K562 (cell line): ENCODE measurements around the gene GPC2. TPM values are rescaled to one million over a fixed set of nuclear protein-coding genes. Genes with fewer than 3 reads are reported as not detected.

ENCODE experiments used
- ARNT ChIP-seq, 2 experiments: fragments of 450-650 bp; IDR thresholded peaks; 2 replicates each; pipeline ENCODE4 v1.6.1; 2016; ENCODE audit warnings: mild to moderate bottlenecking in 1 of 2
- BRCA1 ChIP-seq, 2 experiments: fragments of 450-650 bp in 1 of 2; sonication (generic) in 1 of 2; formaldehyde crosslinking in 1 of 2; IDR thresholded peaks; 2 replicates each; pipeline versions ENCODE4 v1.5.0 to v1.6.1; 2017 to 2020; ENCODE audit warnings: mild to moderate bottlenecking in 1 of 2, missing genetic modification reagents in 1 of 2
- CHCHD3 ChIP-seq: fragments of 250-450 bp; sonication (Bioruptor Pico); IDR thresholded peaks from 2 replicates; pipeline ENCODE4 v2.1.2; 2022; ENCODE audit warnings: mild to moderate bottlenecking
- DDX20 ChIP-seq: fragments of 450-650 bp; IDR thresholded peaks from 2 replicates; pipeline ENCODE4 v1.6.1; 2016; ENCODE audit warnings: missing genetic modification characterization, low read depth, mild to moderate bottlenecking, missing compliant biosample characterization, moderate library complexity
- ESRRA ChIP-seq: fragments of 450-650 bp; IDR thresholded peaks from 2 replicates; pipeline ENCODE4 v1.6.1; 2014; ENCODE audit warnings: low read depth, mild to moderate bottlenecking, moderate library complexity, borderline replicate concordance
- FOXM1 ChIP-seq, 2 experiments: fragments of 450-650 bp in 1 of 2; sonication (generic) in 1 of 2; formaldehyde crosslinking in 1 of 2; IDR thresholded peaks; 2 replicates each; pipeline versions ENCODE4 v1.6.1 to v1.9.0; 2017 to 2022; ENCODE audit warnings: low read depth in 2 of 2, mild to moderate bottlenecking in 2 of 2, missing genetic modification reagents in 1 of 2, moderate library complexity in 1 of 2
- L3MBTL2 ChIP-seq: fragments of 450-650 bp; IDR thresholded peaks from 2 replicates; pipeline ENCODE4 v1.6.1; 2016; ENCODE audit warnings: mild to moderate bottlenecking, moderate library complexity
- LCOR ChIP-seq: sonication (generic); formaldehyde crosslinking; IDR thresholded peaks from 2 replicates; pipeline ENCODE4 v1.8.0; 2022; ENCODE audit warnings: mild to moderate bottlenecking, missing genetic modification reagents
- MEF2A ChIP-seq: IDR thresholded peaks from 2 replicates; pipeline ENCODE4 v1.6.1; 2011; ENCODE audit warnings: low read depth, mild to moderate bottlenecking, low read length, moderate library complexity; ENCODE audit not compliant: control insufficient read depth
- NRF1 ChIP-seq, 2 experiments: fragments of 450-650 bp; IDR thresholded peaks in 1 of 2; conservative IDR thresholded peaks in 1 of 2; 2 replicates each; pipeline ENCODE4 v1.6.1; 2014; ENCODE audit warnings: mild to moderate bottlenecking in 2 of 2
- RBM15 ChIP-seq: fragments of 200-400 bp; formaldehyde crosslinking; IDR thresholded peaks from 2 replicates; pipeline ENCODE4 v1.6.1; 2018; ENCODE audit warnings: mild to moderate bottlenecking, low read length, moderate library complexity; ENCODE audit not compliant: insufficient read depth
- RBM39 ChIP-seq: fragments of 200-400 bp; formaldehyde crosslinking; optimal IDR thresholded peaks from 2 replicates; pipeline ENCODE3; 2018; ENCODE audit warnings: low read depth, low read length
- SP2 ChIP-seq: IDR thresholded peaks from 2 replicates; pipeline ENCODE4 v1.6.1; 2011; ENCODE audit warnings: mild to moderate bottlenecking, low read depth, low read length, moderate library complexity; ENCODE audit not compliant: poor library complexity, severe bottlenecking; ENCODE audit errors: extremely low read depth
- TAF1 ChIP-seq: IDR thresholded peaks from 2 replicates; pipeline ENCODE4 v1.6.1; 2011; ENCODE audit warnings: mild to moderate bottlenecking, low read length, moderate library complexity; ENCODE audit not compliant: insufficient read depth, control insufficient read depth, severe bottlenecking; ENCODE audit errors: extremely low read depth
- TCF3 ChIP-seq: sonication (generic); formaldehyde crosslinking; IDR thresholded peaks from 2 replicates; pipeline ENCODE4 v1.4.0; 2020; ENCODE audit warnings: mild to moderate bottlenecking, missing genetic modification reagents
- ZFX ChIP-seq: sonication (generic); formaldehyde crosslinking; IDR thresholded peaks from 2 replicates; pipeline ENCODE4 v1.8.0; 2022; ENCODE audit warnings: mild to moderate bottlenecking, missing genetic modification reagents, moderate library complexity
- ZNF134 ChIP-seq: fragments of 250-450 bp; sonication (Bioruptor Pico); conservative IDR thresholded peaks from 2 replicates; pipeline ENCODE4 v1.4.0; 2020
- ZNF764 ChIP-seq: fragments of 250-450 bp; sonication (Bioruptor Pico); IDR thresholded peaks from 2 replicates; pipeline ENCODE4 v1.4.0; 2020; ENCODE audit warnings: low read depth, mild to moderate bottlenecking, moderate library complexity
- polyA plus RNA-seq, 8 experiments: library from polyadenylated mRNA; depleted of rRNA in 4 of 8; stranded (reverse) in 5 of 8; unstranded in 3 of 8; fragments of >200 nt; fragmentation: Nextera tagmentation in 2 of 8; fragmentation: Illumina TruSeq in 1 of 8; extraction: Ambion mirVana in 2 of 8; extraction: Trizol in 1 of 8; gene quantifications; 2 replicates each; pipeline versions ENCODE4 v1.2.1 to v1.2.3, GENCODE V29; 2011 to 2014; ENCODE audit warnings: inconsistent platforms in 1 of 8, missing spikeins in 1 of 8
- total RNA-seq, 7 experiments: library from RNA; depleted of rRNA in 6 of 7; stranded (reverse); fragments of >200 nt in 6 of 7; fragmentation: Illumina TruSeq in 2 of 7; extraction: Trizol in 2 of 7; gene quantifications; 2 replicates each; pipeline versions ENCODE4 v1.2.1 to v1.2.3, GENCODE V29; 2011 to 2021; ENCODE audit warnings: low replicate concordance in 1 of 7
- TF ChIP-seq, protein P1 (sequence below): sonication (generic); IDR thresholded peaks from 2 replicates; pipeline ENCODE4 v1.6.1; 2016
- TF ChIP-seq, protein P2 (sequence below): fragments of 450-650 bp; formaldehyde crosslinking; IDR thresholded peaks from 2 replicates; pipeline ENCODE4 v1.4.0; 2022; ENCODE audit warnings: missing genetic modification characterization
- TF ChIP-seq, protein P3 (sequence below), 3 experiments: IDR thresholded peaks in 2 of 3; conservative IDR thresholded peaks in 1 of 3; 2 replicates each; pipeline ENCODE4 v1.5.1; 2011 to 2012; ENCODE audit warnings: low read length in 3 of 3, mild to moderate bottlenecking in 3 of 3, control low read depth in 2 of 3, improper control_type of control experiment in 1 of 3, inconsistent platforms in 1 of 3, low read depth in 1 of 3, mixed read lengths in 1 of 3, moderate library complexity in 1 of 3; ENCODE audit not compliant: insufficient read depth in 2 of 3
- TF ChIP-seq, protein P4 (sequence below): sonication (generic); formaldehyde crosslinking; IDR thresholded peaks from 2 replicates; pipeline ENCODE4 v1.5.0; 2020; ENCODE audit warnings: missing genetic modification reagents

The GPC2 gene
- total and polyA plus RNA-seq, 9 of the 15 experiments (the other 6 are each of a cell fraction or from before 2014, with no cell fraction given), result 0.06 to 7.7 (median 1.4) TPM; not detected in 1

DNA sequence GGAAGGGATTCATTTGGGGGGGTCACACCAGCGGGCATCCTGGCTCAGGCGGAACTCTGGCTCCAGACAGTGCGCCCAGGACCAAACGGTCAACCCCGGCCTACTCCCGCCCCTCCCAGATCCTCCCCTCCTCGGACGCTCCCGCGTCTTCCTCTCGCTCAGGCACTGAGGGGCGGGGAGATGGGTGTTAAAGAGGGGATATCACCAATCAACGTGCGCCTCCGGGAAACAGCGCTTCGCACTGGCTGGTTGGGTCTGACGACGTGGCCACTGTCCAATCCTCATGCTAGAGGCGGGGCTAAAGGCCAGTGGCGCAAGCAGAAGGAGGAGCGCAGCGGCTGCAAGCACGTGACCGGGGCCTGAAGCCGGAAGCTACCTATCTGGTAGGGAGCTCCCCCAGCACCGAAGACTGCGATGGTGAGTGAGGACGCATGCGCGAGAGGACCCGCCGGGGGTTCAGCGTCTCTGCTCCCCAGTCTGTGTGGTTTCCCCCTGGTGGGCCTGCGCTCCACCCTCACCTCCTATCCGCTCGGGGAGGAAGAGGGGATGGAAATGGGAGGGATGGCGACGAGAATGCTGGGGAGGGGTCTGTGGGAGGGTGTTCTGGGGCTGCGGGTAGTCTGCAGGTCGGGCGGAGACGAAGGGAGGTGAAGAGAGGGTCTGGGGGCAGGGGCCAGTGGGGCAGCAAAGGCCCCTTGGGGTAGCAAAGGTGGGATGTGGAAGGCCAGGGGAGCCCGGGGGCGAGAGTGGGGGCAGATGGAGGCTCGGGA is 28.4 kb downstream of the GPC2 start, which contains the start of gene LAMTOR4 (continued):
- TF ChIP-seq, protein P1, sequence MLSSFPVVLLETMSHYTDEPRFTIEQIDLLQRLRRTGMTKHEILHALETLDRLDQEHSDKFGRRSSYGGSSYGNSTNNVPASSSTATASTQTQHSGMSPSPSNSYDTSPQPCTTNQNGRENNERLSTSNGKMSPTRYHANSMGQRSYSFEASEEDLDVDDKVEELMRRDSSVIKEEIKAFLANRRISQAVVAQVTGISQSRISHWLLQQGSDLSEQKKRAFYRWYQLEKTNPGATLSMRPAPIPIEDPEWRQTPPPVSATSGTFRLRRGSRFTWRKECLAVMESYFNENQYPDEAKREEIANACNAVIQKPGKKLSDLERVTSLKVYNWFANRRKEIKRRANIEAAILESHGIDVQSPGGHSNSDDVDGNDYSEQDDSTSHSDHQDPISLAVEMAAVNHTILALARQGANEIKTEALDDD, result no peak
- peak; percentile 95; the same call in 1 of the 2 replicates for TF ChIP-seq LCOR (CRISPR knock-in tag)
- TF ChIP-seq DDX20 (tag), result no peak
- no peak for TF ChIP-seq RBM39
- TF ChIP-seq TAF1, result peak; percentile 73
- peak; percentile 92 for TF ChIP-seq SP2
- TF ChIP-seq, protein P2, sequence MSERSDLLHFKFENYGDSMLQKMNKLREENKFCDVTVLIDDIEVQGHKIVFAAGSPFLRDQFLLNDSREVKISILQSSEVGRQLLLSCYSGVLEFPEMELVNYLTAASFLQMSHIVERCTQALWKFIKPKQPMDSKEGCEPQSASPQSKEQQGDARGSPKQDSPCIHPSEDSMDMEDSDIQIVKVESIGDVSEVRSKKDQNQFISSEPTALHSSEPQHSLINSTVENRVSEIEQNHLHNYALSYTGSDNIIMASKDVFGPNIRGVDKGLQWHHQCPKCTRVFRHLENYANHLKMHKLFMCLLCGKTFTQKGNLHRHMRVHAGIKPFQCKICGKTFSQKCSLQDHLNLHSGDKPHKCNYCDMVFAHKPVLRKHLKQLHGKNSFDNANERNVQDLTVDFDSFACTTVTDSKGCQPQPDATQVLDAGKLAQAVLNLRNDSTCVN (CRISPR knock-in tag), result peak; percentile 93
- no peak for TF ChIP-seq RBM15
- TF ChIP-seq ZNF764 (CRISPR knock-in tag), result no peak
- TF ChIP-seq, protein P3, sequence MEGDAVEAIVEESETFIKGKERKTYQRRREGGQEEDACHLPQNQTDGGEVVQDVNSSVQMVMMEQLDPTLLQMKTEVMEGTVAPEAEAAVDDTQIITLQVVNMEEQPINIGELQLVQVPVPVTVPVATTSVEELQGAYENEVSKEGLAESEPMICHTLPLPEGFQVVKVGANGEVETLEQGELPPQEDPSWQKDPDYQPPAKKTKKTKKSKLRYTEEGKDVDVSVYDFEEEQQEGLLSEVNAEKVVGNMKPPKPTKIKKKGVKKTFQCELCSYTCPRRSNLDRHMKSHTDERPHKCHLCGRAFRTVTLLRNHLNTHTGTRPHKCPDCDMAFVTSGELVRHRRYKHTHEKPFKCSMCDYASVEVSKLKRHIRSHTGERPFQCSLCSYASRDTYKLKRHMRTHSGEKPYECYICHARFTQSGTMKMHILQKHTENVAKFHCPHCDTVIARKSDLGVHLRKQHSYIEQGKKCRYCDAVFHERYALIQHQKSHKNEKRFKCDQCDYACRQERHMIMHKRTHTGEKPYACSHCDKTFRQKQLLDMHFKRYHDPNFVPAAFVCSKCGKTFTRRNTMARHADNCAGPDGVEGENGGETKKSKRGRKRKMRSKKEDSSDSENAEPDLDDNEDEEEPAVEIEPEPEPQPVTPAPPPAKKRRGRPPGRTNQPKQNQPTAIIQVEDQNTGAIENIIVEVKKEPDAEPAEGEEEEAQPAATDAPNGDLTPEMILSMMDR (IDR thresholded peaks at IDR 0.05 in 2 of 3, conservative IDR thresholded peaks at IDR 0.05 in 1 of 3; ENCODE audit: insufficient read depth in 2 of 3, low read depth in 1 of 3, low read length in 3 of 3), result peak in 1 of 3 experiments; percentile 6; a peak in 1 of 6 replicates
- TF ChIP-seq ZFX, result peak; percentile 71
- TF ChIP-seq CHCHD3 (CRISPR knock-in tag), result no peak
- peak; percentile 30; the same call in 1 of the 2 replicates for TF ChIP-seq ESRRA
- TF ChIP-seq MEF2A, result no peak
- peak; percentile 90 for TF ChIP-seq L3MBTL2
- TF ChIP-seq ZNF134 (CRISPR knock-in tag), result no peak
- no peak for TF ChIP-seq BRCA1 (IDR thresholded peaks at IDR 0.05)
- TF ChIP-seq BRCA1 (CRISPR knock-in tag; IDR thresholded peaks at IDR 0.05), result no peak
- no peak for TF ChIP-seq ARNT (IDR thresholded peaks at IDR 0.05)
- TF ChIP-seq, protein P4, sequence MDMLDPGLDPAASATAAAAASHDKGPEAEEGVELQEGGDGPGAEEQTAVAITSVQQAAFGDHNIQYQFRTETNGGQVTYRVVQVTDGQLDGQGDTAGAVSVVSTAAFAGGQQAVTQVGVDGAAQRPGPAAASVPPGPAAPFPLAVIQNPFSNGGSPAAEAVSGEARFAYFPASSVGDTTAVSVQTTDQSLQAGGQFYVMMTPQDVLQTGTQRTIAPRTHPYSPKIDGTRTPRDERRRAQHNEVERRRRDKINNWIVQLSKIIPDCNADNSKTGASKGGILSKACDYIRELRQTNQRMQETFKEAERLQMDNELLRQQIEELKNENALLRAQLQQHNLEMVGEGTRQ (CRISPR knock-in tag), result peak; percentile 97
- 0 out of 2 replicates have a peak, but pooled peaks have one; percentile 28 for TF ChIP-seq FOXM1 (IDR thresholded peaks at IDR 0.05; ENCODE audit: low read depth)
- no peak for TF ChIP-seq FOXM1 (CRISPR knock-in tag; IDR thresholded peaks at IDR 0.05; ENCODE audit: low read depth)
- peak; percentile 95 to 96 for TF ChIP-seq NRF1 (conservative IDR thresholded peaks at IDR 0.05 in 1 of 2, IDR thresholded peaks at IDR 0.05 in 1 of 2)
- TF ChIP-seq TCF3 (CRISPR knock-in tag), result 0 out of 2 replicates have a peak, but pooled peaks have one; percentile 17
